Left kidney (tissue), 2 donors: ENCODE results near the gene SLC8A1. TPM values are rescaled to one million over a fixed set of nuclear protein-coding genes. Genes with fewer than 3 reads are reported as not detected.
A peak's percentile ranks its signal among the peaks of the same experiment; 100 is the strongest.

Experiments
- DNase-seq: peaks from one replicate; pipeline ENCODE4 v3.0.0-alpha.2; 2013
- polyA plus RNA-seq: library from polyadenylated mRNA; unstranded; fragments of 120-200 nt; gene quantifications from one replicate; pipeline ENCODE4 v1.2.1, GENCODE V29; 2013; ENCODE audit not compliant: insufficient read length

The SLC8A1 gene
- polyA plus RNA-seq, 1 donor = 73.0 TPM

- DNase-seq = no peak
Observed at GRCh38 chr2:40150266-40150665, 301.6 kb downstream of the SLC8A1 start.

GRCh38 chr2:40148334-40148733, 303.6 kb downstream of the SLC8A1 start:
- no peak for DNase-seq

GRCh38 chr2:40147360-40147759, 304.5 kb downstream of the SLC8A1 start:
- no peak for DNase-seq

GRCh38 chr2:40144022-40144421, 307.9 kb downstream of the SLC8A1 start:
- no peak for DNase-seq

GRCh38 chr2:40138314-40138713, 313.6 kb downstream of the SLC8A1 start:
- DNase-seq = peak; percentile 5

GRCh38 chr2:40131081-40131704, 320.7 kb downstream of the SLC8A1 start:
- DNase-seq = no peak

- peak; percentile 14 for DNase-seq
Observed at GRCh38 chr2:40130251-40130994, 321.5 kb downstream of the SLC8A1 start.

GRCh38 chr2:40129725-40130124, 322.2 kb downstream of the SLC8A1 start:
- no peak for DNase-seq

GRCh38 chr2:40128796-40129195, 323.1 kb downstream of the SLC8A1 start:
- no peak for DNase-seq

- no peak for DNase-seq
Observed at GRCh38 chr2:40127890-40128557, 323.9 kb downstream of the SLC8A1 start.

GRCh38 chr2:40127146-40127545, 324.7 kb downstream of the SLC8A1 start:
- no peak for DNase-seq

GRCh38 chr2:40126006-40126405, 325.9 kb downstream of the SLC8A1 start:
- DNase-seq = no peak

GRCh38 chr2:40123746-40124145, 328.1 kb downstream of the SLC8A1 start:
- DNase-seq = no peak

GRCh38 chr2:40123326-40123725, 328.6 kb downstream of the SLC8A1 start:
- DNase-seq = no peak

- no peak for DNase-seq
Observed at GRCh38 chr2:40120957-40121356, 330.9 kb downstream of the SLC8A1 start.

- DNase-seq = no peak
Observed at GRCh38 chr2:40120026-40120425, 331.9 kb downstream of the SLC8A1 start.

GRCh38 chr2:40118622-40119021, 333.3 kb downstream of the SLC8A1 start:
- no peak for DNase-seq

- DNase-seq = no peak
Observed at GRCh38 chr2:40115894-40116293, 336.0 kb downstream of the SLC8A1 start.

GRCh38 chr2:40115348-40115747, 336.5 kb downstream of the SLC8A1 start:
- DNase-seq = no peak

GRCh38 chr2:40113997-40114396, 337.9 kb downstream of the SLC8A1 start:
- no peak for DNase-seq

GRCh38 chr2:40113272-40113968, 338.5 kb downstream of the SLC8A1 start:
- no peak for DNase-seq

- no peak for DNase-seq
Observed at GRCh38 chr2:40109381-40109780, 342.5 kb downstream of the SLC8A1 start.

GRCh38 chr2:40108851-40109250, 343.0 kb downstream of the SLC8A1 start:
- no peak for DNase-seq
